Hepatocyte (in vitro differentiated cells): ENCODE results near the gene PPP6R2. TPM values are rescaled to one million over a fixed set of nuclear protein-coding genes. Genes with fewer than 3 reads are reported as not detected.

ENCODE experiments used
- DNase-seq: peaks from one replicate; pipeline ENCODE4 v3.0.0-alpha.2; 2016; ENCODE audit warnings: low spot score
- H2AFZ ChIP-seq: fragments of 200-600 bp; sonication (generic); 2 replicates; pipeline ENCODE4 v1.6.0; 2016; ENCODE audit warnings: antibody characterized with exemption, mild to moderate bottlenecking
- H3K27ac ChIP-seq: fragments of 200-600 bp; sonication (generic); 2 replicates; pipeline ENCODE4 v1.5.1; 2016; ENCODE audit warnings: mild to moderate bottlenecking
- H3K27me3 ChIP-seq: fragments of 200-600 bp; sonication (generic); 2 replicates; pipeline ENCODE4 v1.6.1; 2016
- H3K36me3 ChIP-seq: fragments of 200-600 bp; sonication (generic); replicated peaks from 2 replicates; pipeline ENCODE4 v1.5.1; 2016; ENCODE audit warnings: low read depth; ENCODE audit not compliant: insufficient read depth
- H3K4me1 ChIP-seq: fragments of 200-600 bp; sonication (generic); 2 replicates; pipeline ENCODE4 v1.5.1; 2016; ENCODE audit warnings: mild to moderate bottlenecking, moderate library complexity; ENCODE audit not compliant: insufficient read depth
- H3K4me2 ChIP-seq: fragments of 200-600 bp; sonication (generic); 2 replicates; pipeline ENCODE4 v1.6.0; 2016
- H3K4me3 ChIP-seq: fragments of 200-600 bp; sonication (generic); 2 replicates; pipeline ENCODE4 v1.5.1; 2016; ENCODE audit warnings: mild to moderate bottlenecking
- H3K79me2 ChIP-seq: fragments of 200-600 bp; sonication (generic); 2 replicates; pipeline ENCODE4 v1.6.0; 2017; ENCODE audit warnings: mild to moderate bottlenecking
- H3K9me2 ChIP-seq: fragments of 200-600 bp; sonication (generic); replicated peaks from 2 replicates; pipeline ENCODE4 v1.6.0; 2017; ENCODE audit warnings: mild to moderate bottlenecking; ENCODE audit not compliant: insufficient read depth
- H3K9me3 ChIP-seq: fragments of 200-600 bp; sonication (generic); 2 replicates; pipeline ENCODE4 v1.5.1; 2016; ENCODE audit warnings: low read depth, mild to moderate bottlenecking
- H4K20me1 ChIP-seq: fragments of 200-600 bp; sonication (generic); 2 replicates; pipeline ENCODE4 v1.6.0; 2016; ENCODE audit warnings: mild to moderate bottlenecking; ENCODE audit not compliant: insufficient read depth, poor library complexity, severe bottlenecking
- CTCF ChIP-seq: fragments of 200-600 bp; sonication (generic); IDR thresholded peaks from 2 replicates; pipeline ENCODE4 v1.5.1; 2016; ENCODE audit warnings: antibody characterized with exemption, mild to moderate bottlenecking; ENCODE audit not compliant: poor library complexity
- EZH2 ChIP-seq: fragments of 200-600 bp; sonication (generic); IDR thresholded peaks from 2 replicates; pipeline ENCODE4 v1.6.1; 2016; ENCODE audit warnings: antibody characterized with exemption, mild to moderate bottlenecking, borderline replicate concordance
- EZH2phosphoT487 ChIP-seq: fragments of 200-600 bp; sonication (generic); IDR thresholded peaks from one replicate; pipeline ENCODE4 v1.6.1; 2018; ENCODE audit warnings: antibody characterized with exemption, mild to moderate bottlenecking, low read depth, moderate library complexity; ENCODE audit not compliant: unreplicated experiment, severe bottlenecking
- WGBS: methylation state at CpG from one replicate; pipeline ENCODE4 v1.1.6; 2016; ENCODE audit warnings: low lambda C conversion rate; ENCODE audit errors: missing lambda C conversion rate; 5-methylcytosine and 5-hydroxymethylcytosine counted together
- polyA plus RNA-seq: library from polyadenylated mRNA; unstranded; fragments of >200 nt; fragmentation: Nextera tagmentation; extraction: Ambion mirVana; gene quantifications from 2 replicates; pipeline ENCODE4 v1.2.1, GENCODE V29; 2016
- total RNA-seq: library from RNA; depleted of rRNA; stranded (reverse); fragments of >200 nt; gene quantifications from 2 replicates; pipeline ENCODE4 v1.2.3, GENCODE V29; 2014

PPP6R2 gene
- total and polyA plus RNA-seq, 2 experiments from 2014 or later: 47.0 to 57.9 TPM

- peak overlapping the region; percentile 83 for H3K4me2 ChIP-seq
- WGBS: 80% methylated on average over 6 of the region's 6 CpGs
Measured at GRCh38 chr22:50473088-50473487, 130.0 kb downstream of the PPP6R2 start.

GRCh38 chr22:50473855-50474671, 130.9 kb downstream of the PPP6R2 start:
- Histone ChIP-seq H3K79me2 (peaks cover 56% of the 10 kb centered on the region), H4K20me1 (peaks cover 54% of the 10 kb centered on the region)

More at GRCh38 chr22:50473088-50473487, 130.0 kb downstream of the PPP6R2 start:
- Histone ChIP-seq H3K4me1 (peaks cover 42% of the 10 kb centered on the region), H3K9me2 (no peaks in the 10 kb centered on the region), H3K27ac (no peak overlapping the region), H3K4me3 (no peak overlapping the region), H3K36me3 (no peaks in the 10 kb centered on the region), H3K79me2 (peaks cover 63% of the 10 kb centered on the region), H3K9me3 (no peaks in the 10 kb centered on the region), H3K27me3 (no peaks in the 10 kb centered on the region), H2AFZ (no peak overlapping the region), H4K20me1 (peaks cover 64% of the 10 kb centered on the region)
- no peak for DNase-seq
- TF ChIP-seq EZH2phosphoT487 (no peak), CTCF (peak; percentile 21)

GRCh38 chr22:50474710-50475651, 131.9 kb downstream of the PPP6R2 start, which contains the start of gene SBF1:
Gene SBF1, minus strand, starts transcription at chr22:50475035. Its CDS starts 195 bp downstream, at chr22:50474840.
- Histone ChIP-seq H2AFZ (peak within 1 kb of the TSS; percentile 71), H3K9me2 (no peaks in the 10 kb centered on the region), H3K4me1 (peaks cover 34% of the 10 kb centered on the region), H3K79me2 (peaks cover 46% of the 10 kb centered on the region), H3K27ac (peak within 1 kb of the TSS; percentile 85), H3K4me2 (peak within 1 kb of the TSS; percentile 89), H4K20me1 (peaks cover 45% of the 10 kb centered on the region), H3K36me3 (no peaks in the 10 kb centered on the region), H3K27me3 (peaks cover 10% of the 10 kb centered on the region), H3K4me3 (peak within 1 kb of the TSS; percentile 53), H3K9me3 (no peaks in the 10 kb centered on the region)
- DNase-seq: peak; percentile 97
- no peak for TF ChIP-seq CTCF
- TF ChIP-seq EZH2: no peak
- no peak for TF ChIP-seq EZH2phosphoT487
- WGBS: 8% methylated on average over 30 of the region's 97 CpGs

More at GRCh38 chr22:50473855-50474671, 130.9 kb downstream of the PPP6R2 start:
- peak; percentile 75 for DNase-seq
- H3K27me3 ChIP-seq: peaks cover 1% of the 10 kb centered on the region
- H3K4me3 ChIP-seq: peak overlapping the region; percentile 44
- peak overlapping the region; percentile 85 for H3K27ac ChIP-seq
- no peaks in the 10 kb centered on the region for H3K36me3 ChIP-seq
- H3K4me2 ChIP-seq: peak overlapping the region; percentile 83
- H3K9me2 ChIP-seq: no peaks in the 10 kb centered on the region
- peaks cover 42% of the 10 kb centered on the region for H3K4me1 ChIP-seq
- no peak overlapping the region for H2AFZ ChIP-seq
- no peaks in the 10 kb centered on the region for H3K9me3 ChIP-seq
- TF ChIP-seq EZH2phosphoT487 (no peak), CTCF (no peak), EZH2 (no peak)
- WGBS: 22% methylated on average over 21 of the region's 62 CpGs
